Endodermal cell (in vitro differentiated cells): ENCODE results near the gene RCL1. TPM values are rescaled to one million over a fixed set of nuclear protein-coding genes. Genes with fewer than 3 reads are reported as not detected.

Experiments used
- DNase-seq: peaks from one replicate; pipeline ENCODE4 v3.0.0-alpha.2; 2017
- H3K27ac ChIP-seq: 2 replicates; pipeline ENCODE4 v1.5.1; 2013; ENCODE audit warnings: mild to moderate bottlenecking, low read depth, low read length, moderate library complexity
- H3K27me3 ChIP-seq: 2 replicates; pipeline ENCODE4 v1.6.1; 2013; ENCODE audit warnings: mild to moderate bottlenecking, low read length, moderate library complexity; ENCODE audit not compliant: insufficient read depth, control insufficient read depth, poor library complexity, severe bottlenecking
- H3K36me3 ChIP-seq: 2 replicates; pipeline ENCODE4 v1.7.0; 2013; ENCODE audit warnings: mild to moderate bottlenecking, low read length, moderate library complexity; ENCODE audit not compliant: control insufficient read depth, insufficient read depth
- H3K4me1 ChIP-seq: one replicate; pipeline ENCODE4 v1.7.0; 2013; ENCODE audit warnings: low read length; ENCODE audit not compliant: control insufficient read depth, insufficient read depth
- H3K4me3 ChIP-seq: 2 replicates; pipeline ENCODE4 v1.5.1; 2013; ENCODE audit warnings: mild to moderate bottlenecking, low read length, moderate library complexity
- H3K9ac ChIP-seq: 2 replicates; pipeline ENCODE4 v1.6.1; 2013; ENCODE audit warnings: mild to moderate bottlenecking, low read length, moderate library complexity; ENCODE audit not compliant: poor library complexity, severe bottlenecking; ENCODE audit errors: extremely low read depth
- H3K9me3 ChIP-seq: 2 replicates; pipeline ENCODE4 v1.6.1; 2013; ENCODE audit warnings: mild to moderate bottlenecking, low read length, moderate library complexity; ENCODE audit not compliant: control insufficient read depth
- H3K27ac Mint-ChIP-seq: 2 replicates; pipeline ENCODE4 v1.8.0; 2020; ENCODE audit warnings: mixed read lengths
- H3K27me3 Mint-ChIP-seq: 2 replicates; pipeline ENCODE4 v1.8.0; 2021; ENCODE audit warnings: mild to moderate bottlenecking, mixed read lengths; ENCODE audit not compliant: insufficient read depth
- H3K36me3 Mint-ChIP-seq: 2 replicates; pipeline ENCODE4 v1.8.0; 2020; ENCODE audit warnings: low read depth, mixed read lengths
- H3K4me1 Mint-ChIP-seq: 2 replicates; pipeline ENCODE4 v1.8.0; 2020; ENCODE audit warnings: mixed read lengths
- H3K4me3 Mint-ChIP-seq: 2 replicates; pipeline ENCODE4 v1.8.0; 2020; ENCODE audit warnings: mild to moderate bottlenecking, moderate library complexity, mixed read lengths
- H3K9me3 Mint-ChIP-seq: 2 replicates; pipeline ENCODE4 v1.8.0; 2020; ENCODE audit warnings: mild to moderate bottlenecking, mixed read lengths
- CTCF ChIP-seq: fragments of 200-600 bp; sonication (generic); conservative IDR thresholded peaks from 2 replicates; pipeline ENCODE4 v1.5.0; 2021; ENCODE audit warnings: antibody characterized with exemption, mild to moderate bottlenecking
- WGBS, 2 experiments: methylation state at CpG; one replicate each; pipeline versions ENCODE4 v1.1.5 to v1.1.7; 2013; ENCODE audit warnings: missing lambda C conversion rate in 2 of 2, mixed read lengths in 1 of 2; ENCODE audit not compliant: insufficient coverage in 1 of 2, insufficient read length in 1 of 2; 5-methylcytosine and 5-hydroxymethylcytosine counted together
- total RNA-seq, 2 donors: library from RNA; stranded (reverse); fragmentation: NEBNext Ultra II Directional in 1 of 2; extraction: Animal tissue kit (Norgen Biotek cat#: 25700) in 1 of 2; gene quantifications; 2 replicates in 1 of 2; 3 replicates in 1 of 2; pipeline ENCODE4 v1.2.1, GENCODE V29; 2021

Gene RCL1
- total RNA-seq, 2 donors from 2014 or later, result 13.2 to 18.6 TPM

- no peaks in the 10 kb centered on the region for H3K27me3 Mint-ChIP-seq
- H3K4me3 Mint-ChIP-seq, result no peak overlapping the region
- 93 to 95% methylated on average over 11 of the region's 11 CpGs for WGBS, 2 experiments
- H3K27ac Mint-ChIP-seq, result peak overlapping the region; percentile 10
- Histone ChIP-seq H3K27ac (no peak overlapping the region), H3K4me3 (no peak overlapping the region), H3K9me3 (no peaks in the 10 kb centered on the region), H3K4me1 (peaks cover 8% of the 10 kb centered on the region), H3K36me3 (peaks cover 17% of the 10 kb centered on the region), H3K27me3 (no peaks in the 10 kb centered on the region), H3K9ac (no peak overlapping the region)
- TF ChIP-seq CTCF, result no peak
- no peak for DNase-seq
- no peaks in the 10 kb centered on the region for H3K9me3 Mint-ChIP-seq
- peaks cover 25% of the 10 kb centered on the region for H3K36me3 Mint-ChIP-seq
- H3K4me1 Mint-ChIP-seq, result no peaks in the 10 kb centered on the region
These were observed 71.5 kb downstream of the RCL1 start for GRCh38 chr9:4864234-4864661.

- H3K9me3 Mint-ChIP-seq, result no peaks in the 10 kb centered on the region
- H3K36me3 Mint-ChIP-seq, result peaks cover 23% of the 10 kb centered on the region
- H3K4me1 Mint-ChIP-seq, result no peaks in the 10 kb centered on the region
- Histone ChIP-seq H3K9ac (no peak overlapping the region), H3K9me3 (no peaks in the 10 kb centered on the region), H3K27me3 (no peaks in the 10 kb centered on the region), H3K4me1 (peaks cover 8% of the 10 kb centered on the region), H3K36me3 (peaks cover 17% of the 10 kb centered on the region), H3K27ac (no peak overlapping the region), H3K4me3 (no peak overlapping the region)
- no peak overlapping the region for H3K4me3 Mint-ChIP-seq
- no peak overlapping the region for H3K27ac Mint-ChIP-seq
- DNase-seq, result no peak
- H3K27me3 Mint-ChIP-seq, result no peaks in the 10 kb centered on the region
- TF ChIP-seq CTCF, result no peak
- 77 to 91% methylated on average over 5 to 6 of the region's 6 CpGs for WGBS, 2 experiments
These were observed 72.0 kb downstream of the RCL1 start for GRCh38 chr9:4864698-4865097.

GRCh38 chr9:4865681-4866080 lies 72.9 kb downstream of the RCL1 start:
- WGBS, 2 experiments, result 86 to 88% methylated on average over 5 to 7 of the region's 7 CpGs
- Histone ChIP-seq H3K36me3 (peaks cover 12% of the 10 kb centered on the region), H3K9ac (no peak overlapping the region), H3K4me3 (no peak overlapping the region), H3K9me3 (no peaks in the 10 kb centered on the region), H3K4me1 (peaks cover 8% of the 10 kb centered on the region), H3K27ac (no peak overlapping the region), H3K27me3 (no peaks in the 10 kb centered on the region)
- DNase-seq, result no peak
- H3K4me1 Mint-ChIP-seq, result no peaks in the 10 kb centered on the region
- no peaks in the 10 kb centered on the region for H3K27me3 Mint-ChIP-seq
- no peak for TF ChIP-seq CTCF
- no peaks in the 10 kb centered on the region for H3K9me3 Mint-ChIP-seq
- H3K4me3 Mint-ChIP-seq, result no peak overlapping the region
- H3K27ac Mint-ChIP-seq, result no peak overlapping the region
- H3K36me3 Mint-ChIP-seq, result peaks cover 17% of the 10 kb centered on the region
